K562 (cell line): ENCODE results near the gene CADPS2. TPM values are rescaled to one million over a fixed set of nuclear protein-coding genes. Genes with fewer than 3 reads are reported as not detected.

Experiments
- CREB3 ChIP-seq: fragments of 450-650 bp; conservative IDR thresholded peaks from 2 replicates; pipeline ENCODE4 v1.6.1; 2016; ENCODE audit warnings: missing genetic modification characterization, low read depth, mild to moderate bottlenecking, missing compliant biosample characterization, moderate library complexity
- REST ChIP-seq, 2 experiments: fragments of 450-650 bp; formaldehyde crosslinking in 1 of 2; IDR thresholded peaks; 2 replicates each; pipeline versions ENCODE4 v1.4.0 to v1.6.1; 2014 to 2020; ENCODE audit warnings: mild to moderate bottlenecking in 2 of 2, borderline replicate concordance in 1 of 2, low read depth in 1 of 2
- polyA plus RNA-seq, 8 experiments: library from polyadenylated mRNA; depleted of rRNA in 4 of 8; stranded (reverse) in 5 of 8; unstranded in 3 of 8; fragments of >200 nt; fragmentation: Nextera tagmentation in 2 of 8; fragmentation: Illumina TruSeq in 1 of 8; extraction: Ambion mirVana in 2 of 8; extraction: Trizol in 1 of 8; gene quantifications; 2 replicates each; pipeline versions ENCODE4 v1.2.1 to v1.2.3, GENCODE V29; 2011 to 2014; ENCODE audit warnings: inconsistent platforms in 1 of 8, missing spikeins in 1 of 8
- total RNA-seq, 7 experiments: library from RNA; depleted of rRNA in 6 of 7; stranded (reverse); fragments of >200 nt in 6 of 7; fragmentation: Illumina TruSeq in 2 of 7; extraction: Trizol in 2 of 7; gene quantifications; 2 replicates each; pipeline versions ENCODE4 v1.2.1 to v1.2.3, GENCODE V29; 2011 to 2021; ENCODE audit warnings: low replicate concordance in 1 of 7

Gene CADPS2
- total and polyA plus RNA-seq, 9 of the 15 experiments (the other 6 are each of a cell fraction or from before 2014, with no cell fraction given) = 0.03 to 0.14 (median 0.04) TPM; not detected in 1

DNA sequence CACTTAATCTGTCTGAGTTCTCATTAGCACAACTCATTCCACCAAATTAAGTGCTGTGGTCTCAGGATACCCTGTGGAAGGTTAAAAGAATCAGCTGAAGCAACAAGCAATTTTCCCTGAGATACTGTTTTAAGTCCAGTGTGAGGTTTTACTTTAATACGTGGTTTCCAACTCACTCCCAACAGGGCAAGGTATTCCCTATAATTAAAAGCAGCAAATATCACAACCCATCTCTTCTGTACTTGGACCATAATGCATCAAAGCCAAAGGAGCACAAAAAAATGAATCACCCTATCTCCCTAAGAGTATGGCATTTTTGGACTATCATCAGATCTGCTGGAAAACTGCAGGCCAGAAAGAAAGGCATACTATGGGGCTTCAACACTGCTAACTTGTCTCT, 4.9 kb downstream of the CADPS2 start (continued):
- TF ChIP-seq REST (IDR thresholded peaks at IDR 0.05; ENCODE audit: borderline replicate concordance) = no peak
- no peak for TF ChIP-seq REST (CRISPR knock-in tag; IDR thresholded peaks at IDR 0.05; ENCODE audit: low read depth)
- TF ChIP-seq CREB3 (tag) = no peak
- TF ChIP-seq, all 486 proteins: peak for 0
